Measurements from ENCODE around the gene ZNF808. TPM values are rescaled to one million over a fixed set of nuclear protein-coding genes. Genes with fewer than 3 reads are reported as not detected.

The ZNF808 gene
- total and polyA plus RNA-seq, 2 of the 4 experiments (the other 2 are of a cell fraction), result 3.6 to 19.9 TPM

GRCh38 chr19:52536448-52536800 is 9.0 kb downstream of the ZNF808 start:
- Histone ChIP-seq H3K4me3 (ENCODE audit: insufficient read depth, low read depth, low read length) (peak overlapping the region; percentile 57), H3K23ac (ENCODE audit: low read depth, low read length) (no peak overlapping the region), H2BK5ac (ENCODE audit: low read depth, low read length, poor library complexity, severe bottlenecking) (peak overlapping the region; percentile 18), H3K18ac (ENCODE audit: low read depth, low read length) (no peak overlapping the region), H2BK120ac (ENCODE audit: low read depth, low read length) (no peak overlapping the region), H3K27ac (ENCODE audit: insufficient read depth, low read length) (peak overlapping the region; percentile 5; the same call in 1 of the 2 replicates), H3K4me2 (ENCODE audit: low read depth, low read length) (peak overlapping the region; percentile 66), H3K14ac (replicated peaks; ENCODE audit: low read depth, low read length) (no peak overlapping the region), H3K9ac (ENCODE audit: low read depth, low read length) (no peak overlapping the region; the same call in 1 of the 2 replicates), H4K20me1 (ENCODE audit: insufficient read depth, low read length) (no peaks in the 10 kb centered on the region), H3K9me1 (ENCODE audit: insufficient read depth, low read length) (no peaks in the 10 kb centered on the region), H4K5ac (ENCODE audit: low read depth, low read length) (no peak overlapping the region), H2AK9ac (replicated peaks; ENCODE audit: low read depth, low read length, poor library complexity) (peak overlapping the region; percentile 60), H3K4me1 (ENCODE audit: control insufficient read depth, insufficient read depth, low read length) (no peaks in the 10 kb centered on the region; the same call in 1 of the 2 replicates), H4K8ac (ENCODE audit: low read depth in 2 of 2, low read length in 2 of 2) (peak overlapping the region in 1 of 2 experiments; percentile 64; a peak in 2 of 4 replicates), H3K4ac (ENCODE audit: low read depth, low read length) (0 out of 2 replicates have a peak overlapping the region, but pooled peaks have one; percentile 10), H2BK15ac (ENCODE audit: low read depth, low read length) (no peak overlapping the region), H3K79me1 (ENCODE audit: low read depth in 1 of 2, low read length in 2 of 2) (peaks cover 21% of the 10 kb centered on the region in 2 experiments), H3K27me3 (ENCODE audit: control insufficient read depth, insufficient read depth, low read length) (no peaks in the 10 kb centered on the region), H2AK5ac (ENCODE audit: low read depth, low read length) (peak overlapping the region; percentile 20; the same call in 1 of the 2 replicates), H3K36me3 (ENCODE audit: control insufficient read depth, insufficient read depth, low read length) (peaks cover 9% of the 10 kb centered on the region), H3K9me3 (ENCODE audit: control insufficient read depth, insufficient read depth, low read length) (peaks cover 2% of the 10 kb centered on the region; the same call in 1 of the 2 replicates), H3K56ac (ENCODE audit: extremely low read depth, insufficient read depth, low read length) (no peak overlapping the region), H2AFZ (replicated peaks; ENCODE audit: low read length, poor library complexity) (peak overlapping the region; percentile 93), H2BK20ac (ENCODE audit: low read depth, low read length) (no peak overlapping the region), H4K91ac (ENCODE audit: insufficient read depth, low read depth, low read length) (no peak overlapping the region; the same call in 1 of the 2 replicates)
- WGBS, 2 experiments (ENCODE audit: extremely low coverage in 2 of 2, insufficient read length in 1 of 2), result 10% methylated on average over 17 of the region's 17 CpGs; no CpG with 5 or more reads in 1 of the 2 experiments
- ChIA-PET CTCF (no interaction called here), POLR2A (ENCODE audit: unreplicated experiment) (no interaction called here)
- dilution Hi-C loops (cut with HindIII; ENCODE audit: low sequenced_read_pairs, unreplicated experiment), result no loop called here
- no peak for DNase-seq
- in situ Hi-C loops (cut with MboI; ENCODE audit: low sequenced_read_pairs), result no loop called here
- TF ChIP-seq RCOR1 (IDR thresholded peaks at IDR 0.05; ENCODE audit: insufficient replicate concordance, low read length), result no peak
- no peak for TF ChIP-seq NFE2L2 (IDR thresholded peaks at IDR 0.05; ENCODE audit: low read depth, low read length)
- no peak for TF ChIP-seq BHLHE40 (IDR thresholded peaks at IDR 0.05; ENCODE audit: low read depth, low read length)
- no peak for TF ChIP-seq POLR2A (IDR thresholded peaks at IDR 0.05; ENCODE audit: low read depth, low read length)
- TF ChIP-seq ELK1 (IDR thresholded peaks at IDR 0.05; ENCODE audit: borderline replicate concordance, low read depth, low read length), result no peak
- TF ChIP-seq MXI1 (IDR thresholded peaks at IDR 0.05; ENCODE audit: borderline replicate concordance, low read depth, low read length), result no peak
- no peak for TF ChIP-seq FOS (IDR thresholded peaks at IDR 0.05; ENCODE audit: low read depth, low read length)
- TF ChIP-seq RAD21 (IDR thresholded peaks at IDR 0.05; ENCODE audit: low read length), result no peak
- TF ChIP-seq MAZ (IDR thresholded peaks at IDR 0.05; ENCODE audit: borderline replicate concordance, low read depth, low read length), result no peak
- TF ChIP-seq RFX5 (IDR thresholded peaks at IDR 0.05; ENCODE audit: low read depth, low read length), result no peak
- no peak for TF ChIP-seq USF2 (IDR thresholded peaks at IDR 0.05; ENCODE audit: low read depth, low read length)
- no peak for TF ChIP-seq MAFK (IDR thresholded peaks at IDR 0.05; ENCODE audit: low read depth, low read length)
- no peak for TF ChIP-seq CEBPB (IDR thresholded peaks at IDR 0.05; ENCODE audit: low read depth, low read length)
- no peak for TF ChIP-seq CTCF (conservative IDR thresholded peaks at IDR 0.05; ENCODE audit: low read depth, low read length)
- TF ChIP-seq CHD1 (IDR thresholded peaks at IDR 0.05; ENCODE audit: low read depth, low read length), result no peak
- ATAC-seq (ENCODE audit: low read depth), result peak; percentile 3
- BruUV-seq (replicated peaks), result no TSS peak
- intact Hi-C loops (cut with micrococcal nuclease), result loop anchor here (10.0 kb wide), 1 partner anchor 208 kb away; no protein-coding TSS in a partner anchor

All from IMR-90 (cell line).